NCI-H1105 (cell line): ENCODE results near the gene TBC1D32.
A peak's percentile ranks its signal among the peaks of the same experiment; 100 is the strongest.
"Not testable (repeated sequence)": the region's sequence is repeated elsewhere in the genome, so short reads cannot be mapped to it uniquely, and the experiment has no call there.

Experiments
- DNase-seq: peaks from one replicate; lab custom pipeline; 2025; lab: John Stamatoyannopoulos, UW

The TBC1D32 gene

DNA sequence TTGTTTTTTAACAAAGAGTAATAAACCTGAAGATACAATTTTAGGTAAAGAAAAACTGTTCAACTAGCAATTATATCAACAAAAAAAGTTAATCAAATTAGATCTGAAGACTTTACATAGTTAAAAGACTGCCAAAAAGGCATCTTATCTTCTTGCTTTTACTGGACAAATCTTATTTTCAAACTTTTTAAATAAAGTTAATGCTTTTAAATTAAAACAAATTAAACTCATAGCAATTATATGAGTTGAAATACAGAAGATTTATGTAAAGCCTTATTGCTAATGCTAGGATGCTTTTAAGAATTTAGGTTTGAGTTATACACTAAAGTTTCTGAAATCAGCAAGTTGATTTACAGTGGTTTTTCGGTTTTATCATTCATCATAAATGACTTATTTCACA is 227.3 kb downstream of the TBC1D32 start:
- no peak for DNase-seq

DNA sequence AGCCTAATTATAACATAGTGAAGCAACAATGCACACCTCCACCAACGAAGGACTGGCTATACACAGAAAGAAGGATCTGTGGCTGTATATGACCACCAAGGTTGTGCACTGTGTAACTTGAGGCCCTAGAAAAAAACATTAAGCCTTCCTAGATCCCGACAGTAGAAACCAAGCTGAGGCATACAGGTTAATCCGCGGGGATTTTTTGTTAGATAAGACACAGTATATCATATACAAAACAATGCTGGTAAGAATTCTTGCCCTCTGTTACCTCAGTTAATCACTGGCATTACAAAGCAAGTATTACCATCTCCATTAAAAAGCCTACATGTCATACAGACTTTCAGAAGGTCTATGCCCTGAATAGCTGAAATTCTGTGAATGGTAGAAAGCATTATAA is 228.8 kb downstream of the TBC1D32 start:
- no peak for DNase-seq

DNA sequence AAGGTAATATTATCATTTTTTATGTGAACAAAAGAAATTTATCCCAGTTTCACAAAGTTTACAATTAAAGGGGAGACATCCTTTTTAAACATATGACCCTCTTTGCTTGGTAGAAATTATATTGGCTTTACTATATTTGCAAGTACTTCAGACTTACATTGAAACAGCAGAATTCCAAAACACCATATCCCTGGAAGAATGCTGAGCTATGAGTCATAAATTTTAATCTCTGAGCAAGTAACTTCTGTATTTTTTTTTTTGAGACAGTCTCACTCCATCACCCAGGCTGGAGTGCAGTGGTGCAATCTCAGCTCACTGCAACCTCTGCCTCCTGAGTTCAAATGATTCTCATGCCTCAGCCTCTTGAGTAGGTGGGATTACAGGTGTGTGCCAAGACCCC is 240.4 kb downstream of the TBC1D32 start:
- DNase-seq = no peak

DNA sequence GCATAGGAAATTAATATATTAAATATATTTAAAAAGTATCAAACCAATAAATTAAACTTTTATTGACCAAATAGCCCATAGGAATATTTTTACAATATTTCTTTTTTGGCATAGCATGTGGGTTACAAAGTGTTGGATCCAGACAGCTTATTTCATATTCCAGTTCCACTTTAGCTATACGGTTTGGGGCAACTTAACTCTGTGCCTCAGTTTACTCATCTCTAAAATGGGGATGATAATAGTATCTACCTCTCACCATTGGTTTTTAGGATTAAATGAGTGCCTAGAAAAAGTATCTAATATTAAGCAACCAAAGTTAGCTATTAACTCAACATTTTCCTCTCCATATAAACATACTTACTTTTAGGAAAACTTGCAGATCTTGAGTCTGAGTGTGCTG is 243.8 kb downstream of the TBC1D32 start:
- no peak for DNase-seq

DNA sequence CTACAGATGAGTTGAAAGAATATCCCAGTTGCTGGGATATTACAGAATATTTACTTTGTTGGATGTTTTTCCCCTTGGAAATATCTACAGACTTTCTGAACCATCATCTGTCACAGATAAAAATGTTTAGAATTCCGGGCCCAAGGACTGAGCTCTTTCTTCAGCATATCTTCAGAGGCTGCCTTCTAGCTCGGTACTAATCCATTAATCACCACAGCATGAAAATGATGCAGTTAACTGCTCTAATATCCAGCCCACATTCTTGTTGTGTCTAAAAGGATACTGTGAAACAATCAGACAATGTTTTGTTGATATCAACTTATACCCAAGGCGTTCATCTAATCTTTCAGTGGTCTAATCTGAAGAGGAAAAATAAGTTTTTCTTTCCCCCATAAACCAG is 247.4 kb downstream of the TBC1D32 start:
- no peak for DNase-seq

DNA sequence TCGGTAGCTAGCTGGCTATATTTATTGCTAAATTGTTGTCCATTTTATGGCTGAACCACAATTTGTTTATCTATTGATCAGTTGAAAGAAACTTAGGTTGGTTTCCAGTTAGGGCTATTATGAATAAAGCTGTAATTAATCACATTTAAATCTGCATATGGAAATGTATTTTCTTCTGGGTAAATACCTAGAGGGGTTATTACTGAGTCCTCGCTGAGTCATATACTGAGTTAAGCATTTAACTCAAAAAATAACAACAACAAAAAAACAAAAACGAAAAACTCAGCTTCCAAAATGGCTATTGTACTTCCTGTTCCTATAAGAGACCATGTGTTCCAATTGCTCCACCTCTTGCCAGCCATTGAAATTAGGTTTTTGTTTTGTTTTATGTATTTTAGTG is 258.2 kb downstream of the TBC1D32 start:
- DNase-seq = no peak

DNA sequence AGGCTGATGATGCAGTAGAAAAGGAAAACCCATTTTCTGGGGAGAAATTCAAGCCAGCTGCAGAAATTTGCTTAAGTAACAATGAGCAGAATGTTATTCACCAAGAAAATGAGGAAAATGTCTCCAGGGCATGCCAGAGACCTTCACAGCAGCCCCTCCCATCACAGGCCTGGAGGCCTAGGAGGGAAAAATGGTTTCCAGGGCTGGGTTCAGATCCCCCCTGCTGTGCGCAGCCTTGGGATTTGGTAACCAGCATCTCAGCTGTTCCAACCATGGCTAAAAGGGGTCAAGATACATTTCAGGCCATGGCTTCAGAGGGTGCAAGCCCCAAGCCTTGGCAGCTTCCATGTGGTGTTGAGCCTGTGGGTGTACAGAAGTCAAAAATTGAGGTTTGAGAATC is 265.5 kb downstream of the TBC1D32 start:
- DNase-seq = not testable (repeated sequence)

DNA sequence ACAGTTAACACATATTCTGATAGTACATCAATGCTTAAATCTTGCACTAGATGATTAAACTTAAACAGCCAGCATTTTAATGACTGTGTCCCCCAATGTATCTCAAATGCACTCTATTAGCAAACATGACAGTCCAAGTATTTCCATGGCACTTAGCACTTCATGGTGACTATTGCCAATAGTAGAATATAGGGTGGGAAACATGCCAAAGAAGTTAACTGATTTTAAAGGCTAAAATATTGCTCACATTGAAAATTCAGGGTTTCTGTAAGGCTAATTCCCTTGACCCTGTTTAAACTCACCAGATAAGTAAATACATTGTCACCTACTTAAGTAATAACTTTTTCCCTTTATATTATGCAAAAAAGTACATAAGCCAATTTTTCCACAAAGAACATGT is 266.9 kb downstream of the TBC1D32 start:
- DNase-seq = no peak

DNA sequence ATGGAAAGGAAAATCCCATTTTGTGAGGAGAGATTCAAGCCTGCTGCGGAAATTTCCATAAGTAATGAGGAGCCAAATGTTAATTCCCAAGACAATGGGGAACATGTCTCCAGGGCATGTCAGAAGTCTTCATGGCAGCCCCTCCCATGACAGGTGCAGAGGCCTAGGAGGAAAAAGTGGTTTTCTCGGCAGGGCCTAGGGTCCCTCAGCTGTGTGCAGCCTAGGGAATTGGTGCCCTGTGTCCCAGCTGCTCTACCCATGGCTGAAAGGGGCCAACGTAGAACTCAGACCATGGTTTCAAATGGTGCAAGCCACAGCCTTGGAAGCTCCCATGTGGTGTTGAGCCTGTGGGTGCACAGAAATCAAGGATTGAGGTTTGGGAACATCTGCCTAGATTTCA is 269.9 kb downstream of the TBC1D32 start:
- no peak for DNase-seq

DNA sequence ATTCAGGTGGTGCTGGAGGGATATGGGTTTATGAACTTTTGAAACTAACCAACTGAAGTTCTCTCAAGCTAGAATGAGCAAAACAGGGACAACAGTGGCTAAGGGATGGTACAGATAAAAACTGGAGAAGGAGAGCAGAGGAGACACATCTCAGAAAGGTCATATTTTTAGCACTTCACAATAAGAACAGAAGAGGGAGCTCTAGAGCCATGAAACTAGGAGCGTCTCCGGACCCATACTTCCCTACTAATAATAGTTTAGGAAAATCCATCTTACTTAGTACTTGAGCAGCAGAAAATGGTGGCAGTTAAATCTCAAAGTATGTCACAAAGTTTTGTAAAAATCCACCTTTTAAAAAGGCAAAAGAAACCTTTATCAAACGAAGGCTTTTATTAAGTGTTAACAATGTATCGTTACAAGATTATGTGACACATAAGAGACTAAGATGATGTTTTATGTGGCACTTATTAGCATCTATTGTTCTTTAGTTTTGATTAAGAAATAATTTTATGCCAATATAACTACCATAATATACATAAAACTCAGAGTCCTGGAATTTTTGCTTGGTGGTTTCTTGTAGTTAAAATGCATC is 278.6 kb downstream of the TBC1D32 start:
- peak; percentile 44 for DNase-seq

DNA sequence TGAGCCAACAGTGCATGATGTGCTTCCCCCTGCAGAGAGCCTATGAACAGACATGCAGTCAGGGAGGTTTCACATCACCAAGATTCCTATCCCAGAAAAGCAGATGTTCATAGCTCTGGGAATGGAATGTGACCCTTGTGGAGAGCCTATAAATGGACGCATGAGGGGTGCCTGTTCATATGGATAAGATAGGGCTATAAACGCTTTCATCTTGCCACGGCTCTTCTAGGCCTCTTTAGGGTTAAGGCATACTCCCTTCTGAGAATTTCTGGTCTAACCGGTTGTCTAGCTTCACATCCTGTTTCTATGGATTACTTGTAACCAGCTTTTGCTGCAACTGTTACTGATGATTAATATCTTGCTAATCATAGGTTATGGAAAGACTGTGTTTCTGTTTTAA is 285.7 kb downstream of the TBC1D32 start:
- not testable (repeated sequence) for DNase-seq

DNA sequence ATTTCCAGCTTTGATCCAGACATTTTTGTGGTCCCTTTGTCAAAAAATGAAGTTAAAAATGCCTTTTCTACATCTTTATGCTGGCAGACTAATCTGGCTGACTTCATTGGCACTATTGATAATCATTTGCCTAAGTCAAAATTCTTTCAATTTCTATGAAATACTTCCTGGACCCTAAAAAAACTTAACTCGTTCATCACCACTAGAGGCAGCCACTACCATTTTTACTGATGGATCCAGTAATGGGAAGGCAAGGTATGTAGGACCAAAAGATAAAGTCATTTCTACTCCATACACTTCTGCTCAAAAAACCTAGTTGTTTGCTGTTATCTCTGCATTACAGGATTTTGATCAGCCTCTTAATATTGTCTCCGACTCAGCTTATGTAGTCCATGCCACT is 289.4 kb downstream of the TBC1D32 start:
- not testable (repeated sequence) for DNase-seq

DNA sequence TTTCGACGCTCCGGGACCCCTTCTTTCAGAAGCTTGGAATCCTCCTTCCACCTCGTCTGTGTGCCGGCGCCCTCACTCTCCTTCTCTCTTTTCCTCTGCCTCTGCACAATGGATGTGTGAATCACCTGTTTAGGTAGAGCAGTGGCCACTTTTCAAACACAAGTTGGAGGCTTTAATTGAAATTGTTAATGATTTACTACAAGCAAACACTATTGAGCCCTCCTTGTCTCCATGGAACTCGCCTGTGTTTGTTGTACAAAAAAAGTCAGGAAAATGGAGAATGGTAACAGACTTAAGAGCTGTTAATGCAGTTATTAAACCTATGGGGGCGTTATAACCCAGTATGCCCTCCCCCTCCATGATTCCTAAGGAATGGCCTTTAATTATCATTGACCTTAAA is 290.6 kb downstream of the TBC1D32 start:
- DNase-seq = not testable (repeated sequence)

DNA sequence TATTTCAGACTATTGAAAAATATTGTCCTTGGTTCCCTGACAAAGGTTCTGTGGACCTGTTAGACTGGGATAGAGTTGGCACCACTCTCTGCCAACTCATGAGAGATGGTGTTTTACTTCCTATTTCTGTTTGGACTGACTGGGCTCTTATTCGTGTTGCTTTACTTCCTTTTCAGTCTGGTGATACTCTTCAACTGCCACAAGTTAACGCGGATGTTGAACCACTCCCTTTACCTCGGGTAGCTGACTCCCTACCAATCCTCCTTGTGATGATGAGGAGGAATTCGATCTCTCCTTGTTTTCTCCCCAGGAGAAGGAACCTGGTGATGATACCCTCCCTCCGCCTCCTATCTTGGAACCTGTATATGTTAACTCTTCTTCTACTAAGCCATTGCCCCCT is 291.1 kb downstream of the TBC1D32 start:
- not testable (repeated sequence) for DNase-seq

DNA sequence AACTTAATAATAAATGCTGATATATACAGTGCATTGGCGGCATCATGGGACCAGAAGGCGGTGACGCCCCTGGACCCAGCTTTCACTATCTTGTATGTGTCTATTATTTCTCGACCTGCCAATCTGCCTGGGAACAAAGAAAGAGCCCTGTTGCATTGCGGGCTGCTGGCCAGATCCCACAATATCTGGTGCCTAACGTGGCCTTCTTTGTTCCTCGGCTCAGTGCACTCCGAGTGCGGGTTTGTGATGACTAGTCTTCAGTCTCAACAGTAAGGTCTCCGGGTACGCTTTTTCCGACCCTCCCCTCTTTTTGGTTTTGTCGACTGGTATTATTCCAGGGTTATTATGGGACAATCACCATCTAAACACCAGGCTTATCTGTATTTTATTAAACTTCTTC is 291.5 kb downstream of the TBC1D32 start:
- DNase-seq = no peak

DNA sequence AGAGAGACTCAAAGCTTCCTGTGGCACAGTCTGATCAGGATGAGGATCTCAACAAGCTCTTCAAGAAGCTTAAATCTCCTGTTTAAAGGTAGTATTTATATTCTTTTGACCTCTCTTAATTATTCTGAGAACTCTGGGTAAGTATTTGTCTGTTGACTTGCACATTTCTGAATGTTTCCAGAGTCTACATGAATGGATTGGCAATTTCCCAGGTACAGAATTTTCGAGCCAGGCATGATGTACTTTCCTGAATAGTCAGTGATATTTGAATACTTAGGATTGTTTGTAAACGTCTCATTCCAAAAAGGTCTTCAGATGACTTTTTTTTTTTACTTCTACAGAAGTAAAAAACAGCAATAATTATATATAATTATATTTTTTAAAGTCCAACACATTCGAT is 293.4 kb downstream of the TBC1D32 start:
- no peak for DNase-seq

DNA sequence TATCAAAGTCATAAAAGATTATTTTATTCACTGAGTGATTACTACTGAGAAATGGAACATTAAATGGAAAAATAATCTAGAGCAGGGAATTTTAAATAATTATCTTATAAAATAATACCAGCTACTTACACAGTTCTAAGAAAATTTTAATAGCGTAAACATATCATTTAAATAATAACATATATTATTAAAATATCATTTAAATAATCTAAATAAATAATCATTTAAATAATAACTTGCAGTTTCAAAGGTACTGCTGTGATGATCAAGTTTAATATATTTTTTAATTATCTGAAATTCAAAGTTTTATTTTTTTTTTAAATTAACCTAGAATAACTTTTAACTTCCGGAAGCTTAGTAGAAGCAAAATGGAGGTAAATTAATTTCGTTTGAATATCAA is 301.2 kb downstream of the TBC1D32 start:
- no peak for DNase-seq

DNA sequence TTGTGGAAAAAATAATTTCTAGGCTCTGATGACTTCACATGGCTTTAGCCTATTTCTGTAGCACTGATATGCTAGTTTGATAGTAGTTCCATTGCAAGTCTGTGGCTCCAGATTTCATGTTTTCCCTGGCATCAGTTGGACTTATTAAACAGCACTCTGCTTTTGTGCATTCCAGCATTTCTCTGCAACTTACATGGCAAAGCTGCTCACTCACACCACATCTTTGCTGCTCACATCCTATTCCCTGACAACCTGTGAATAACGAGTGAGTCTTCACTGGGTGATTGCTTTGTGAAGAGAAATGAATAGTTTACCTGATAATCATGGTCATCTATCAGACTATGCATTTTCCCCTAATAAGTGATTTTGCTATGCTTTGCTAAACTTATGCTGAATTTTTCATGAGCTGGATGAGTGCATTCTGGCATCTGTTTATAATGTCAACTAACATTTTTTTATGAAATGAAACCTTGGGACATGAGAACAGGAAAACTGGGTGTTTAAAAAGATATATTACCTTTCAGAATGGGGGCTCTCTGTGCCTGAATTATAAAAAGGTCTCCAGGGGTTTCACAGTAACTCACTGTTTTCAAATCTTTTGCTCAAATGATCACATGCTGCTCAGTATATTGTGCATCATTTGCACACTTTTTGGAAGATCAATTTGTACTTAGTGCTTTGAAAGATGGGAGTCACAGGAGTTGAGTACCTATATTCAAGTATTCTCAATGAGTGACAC is 301.8 kb downstream of the TBC1D32 start:
- DNase-seq = no peak
